Endodermal cell (in vitro differentiated cells): ENCODE results near the gene P3H4. TPM values are rescaled to one million over a fixed set of nuclear protein-coding genes. Genes with fewer than 3 reads are reported as not detected.

Source experiments
- DNase-seq: peaks from one replicate; pipeline ENCODE4 v3.0.0-alpha.2; 2017
- H3K27ac ChIP-seq: 2 replicates; pipeline ENCODE4 v1.5.1; 2013; ENCODE audit warnings: mild to moderate bottlenecking, low read depth, low read length, moderate library complexity
- H3K27me3 ChIP-seq: 2 replicates; pipeline ENCODE4 v1.6.1; 2013; ENCODE audit warnings: mild to moderate bottlenecking, low read length, moderate library complexity; ENCODE audit not compliant: insufficient read depth, control insufficient read depth, poor library complexity, severe bottlenecking
- H3K36me3 ChIP-seq: 2 replicates; pipeline ENCODE4 v1.7.0; 2013; ENCODE audit warnings: mild to moderate bottlenecking, low read length, moderate library complexity; ENCODE audit not compliant: control insufficient read depth, insufficient read depth
- H3K4me1 ChIP-seq: one replicate; pipeline ENCODE4 v1.7.0; 2013; ENCODE audit warnings: low read length; ENCODE audit not compliant: control insufficient read depth, insufficient read depth
- H3K4me3 ChIP-seq: 2 replicates; pipeline ENCODE4 v1.5.1; 2013; ENCODE audit warnings: mild to moderate bottlenecking, low read length, moderate library complexity
- H3K9ac ChIP-seq: 2 replicates; pipeline ENCODE4 v1.6.1; 2013; ENCODE audit warnings: mild to moderate bottlenecking, low read length, moderate library complexity; ENCODE audit not compliant: poor library complexity, severe bottlenecking; ENCODE audit errors: extremely low read depth
- H3K9me3 ChIP-seq: 2 replicates; pipeline ENCODE4 v1.6.1; 2013; ENCODE audit warnings: mild to moderate bottlenecking, low read length, moderate library complexity; ENCODE audit not compliant: control insufficient read depth
- H3K27ac Mint-ChIP-seq: 2 replicates; pipeline ENCODE4 v1.8.0; 2020; ENCODE audit warnings: mixed read lengths
- H3K27me3 Mint-ChIP-seq: 2 replicates; pipeline ENCODE4 v1.8.0; 2021; ENCODE audit warnings: mild to moderate bottlenecking, mixed read lengths; ENCODE audit not compliant: insufficient read depth
- H3K36me3 Mint-ChIP-seq: 2 replicates; pipeline ENCODE4 v1.8.0; 2020; ENCODE audit warnings: low read depth, mixed read lengths
- H3K4me1 Mint-ChIP-seq: 2 replicates; pipeline ENCODE4 v1.8.0; 2020; ENCODE audit warnings: mixed read lengths
- H3K4me3 Mint-ChIP-seq: 2 replicates; pipeline ENCODE4 v1.8.0; 2020; ENCODE audit warnings: mild to moderate bottlenecking, moderate library complexity, mixed read lengths
- H3K9me3 Mint-ChIP-seq: 2 replicates; pipeline ENCODE4 v1.8.0; 2020; ENCODE audit warnings: mild to moderate bottlenecking, mixed read lengths
- CTCF ChIP-seq: fragments of 200-600 bp; sonication (generic); conservative IDR thresholded peaks from 2 replicates; pipeline ENCODE4 v1.5.0; 2021; ENCODE audit warnings: antibody characterized with exemption, mild to moderate bottlenecking
- WGBS, 2 experiments: methylation state at CpG; one replicate each; pipeline versions ENCODE4 v1.1.5 to v1.1.7; 2013; ENCODE audit warnings: missing lambda C conversion rate in 2 of 2, mixed read lengths in 1 of 2; ENCODE audit not compliant: insufficient coverage in 1 of 2, insufficient read length in 1 of 2; 5-methylcytosine and 5-hydroxymethylcytosine counted together
- total RNA-seq, 2 donors: library from RNA; stranded (reverse); fragmentation: NEBNext Ultra II Directional in 1 of 2; extraction: Animal tissue kit (Norgen Biotek cat#: 25700) in 1 of 2; gene quantifications; 2 replicates in 1 of 2; 3 replicates in 1 of 2; pipeline ENCODE4 v1.2.1, GENCODE V29; 2021

Gene P3H4
- total RNA-seq, 2 donors from 2014 or later, result 23.9 to 40.6 TPM

GRCh38 chr17:41800601-41801373, 11.0 kb downstream of the P3H4 start:
- Histone ChIP-seq H3K27me3 (no peaks in the 10 kb centered on the region), H3K9ac (no peak overlapping the region), H3K9me3 (no peaks in the 10 kb centered on the region), H3K4me3 (no peak overlapping the region), H3K36me3 (no peaks in the 10 kb centered on the region), H3K27ac (no peak overlapping the region), H3K4me1 (peaks cover 6% of the 10 kb centered on the region)
- Mint-ChIP-seq H3K27ac (peak overlapping the region; percentile 81), H3K27me3 (peaks cover 5% of the 10 kb centered on the region), H3K36me3 (peaks cover 15% of the 10 kb centered on the region), H3K4me3 (peak overlapping the region; percentile 30), H3K4me1 (peaks cover 9% of the 10 kb centered on the region), H3K9me3 (no peaks in the 10 kb centered on the region)
- WGBS, 2 experiments, result 48 to 50% methylated on average over 2 to 17 of the region's 18 CpGs
- DNase-seq, result peak; percentile 98
- no peak for TF ChIP-seq CTCF

- H3K4me3 ChIP-seq, result no peak overlapping the region
- no peaks in the 10 kb centered on the region for H3K27me3 ChIP-seq
- H3K27ac ChIP-seq, result no peak overlapping the region
- DNase-seq, result peak; percentile 71
- Mint-ChIP-seq H3K9me3 (no peaks in the 10 kb centered on the region), H3K27ac (no peak overlapping the region), H3K36me3 (peaks cover 8% of the 10 kb centered on the region), H3K4me3 (no peak overlapping the region), H3K4me1 (peaks cover 13% of the 10 kb centered on the region), H3K27me3 (peaks cover 5% of the 10 kb centered on the region)
- no peaks in the 10 kb centered on the region for H3K36me3 ChIP-seq
- H3K9me3 ChIP-seq, result no peaks in the 10 kb centered on the region
- H3K9ac ChIP-seq, result no peak overlapping the region
- H3K4me1 ChIP-seq, result peaks cover 9% of the 10 kb centered on the region
- WGBS, 2 experiments, result 73 to 94% methylated on average over 4 to 8 of the region's 8 CpGs
- TF ChIP-seq CTCF, result no peak
These were observed 12.4 kb downstream of the P3H4 start for GRCh38 chr17:41799366-41799765.

- Histone ChIP-seq H3K9me3 (no peaks in the 10 kb centered on the region), H3K27me3 (no peaks in the 10 kb centered on the region), H3K9ac (no peak overlapping the region), H3K36me3 (no peaks in the 10 kb centered on the region), H3K27ac (no peak overlapping the region), H3K4me1 (peaks cover 26% of the 10 kb centered on the region), H3K4me3 (no peak overlapping the region)
- Mint-ChIP-seq H3K4me1 (peaks cover 32% of the 10 kb centered on the region), H3K27me3 (peaks cover 5% of the 10 kb centered on the region), H3K36me3 (peaks cover 2% of the 10 kb centered on the region), H3K9me3 (no peaks in the 10 kb centered on the region), H3K27ac (no peak overlapping the region), H3K4me3 (no peak overlapping the region)
- no peak for TF ChIP-seq CTCF
- WGBS, 2 experiments, result 85 to 97% methylated on average over 2 to 3 of the region's 3 CpGs
- no peak for DNase-seq
These were observed 14.4 kb downstream of the P3H4 start for GRCh38 chr17:41797377-41797776.
